SK-N-DZ (cell line): ENCODE measurements around the gene CXCL9.
"Not testable (repeated sequence)": the region's sequence is repeated elsewhere in the genome, so short reads cannot be mapped to it uniquely, and the experiment has no call there.

ENCODE experiments used
- DNase-seq: peaks from one replicate; pipeline ENCODE4 v3.0.0-alpha.2; 2015; ENCODE audit warnings: low spot score

CXCL9 gene

DNA sequence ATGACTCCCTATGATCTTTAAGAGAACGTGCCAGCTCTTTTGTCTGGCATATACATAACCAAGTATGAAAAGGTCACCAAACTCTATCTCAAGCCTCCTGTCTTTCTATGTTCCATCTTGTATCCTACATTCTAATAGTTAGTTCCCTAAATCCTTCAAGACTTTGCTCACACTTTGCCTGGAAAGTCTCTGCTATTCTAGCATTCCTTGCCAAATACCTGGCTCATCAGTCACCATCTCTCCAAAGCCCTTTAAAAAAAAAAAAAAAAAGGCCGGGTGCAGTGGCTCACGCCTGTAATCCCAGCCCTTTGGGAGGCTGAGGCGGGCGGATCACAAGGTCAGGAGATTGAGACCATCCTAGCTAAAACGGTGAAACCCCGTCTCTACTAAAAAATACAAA lies 48.8 kb downstream of the CXCL9 start:
- DNase-seq: not testable (repeated sequence)

DNA sequence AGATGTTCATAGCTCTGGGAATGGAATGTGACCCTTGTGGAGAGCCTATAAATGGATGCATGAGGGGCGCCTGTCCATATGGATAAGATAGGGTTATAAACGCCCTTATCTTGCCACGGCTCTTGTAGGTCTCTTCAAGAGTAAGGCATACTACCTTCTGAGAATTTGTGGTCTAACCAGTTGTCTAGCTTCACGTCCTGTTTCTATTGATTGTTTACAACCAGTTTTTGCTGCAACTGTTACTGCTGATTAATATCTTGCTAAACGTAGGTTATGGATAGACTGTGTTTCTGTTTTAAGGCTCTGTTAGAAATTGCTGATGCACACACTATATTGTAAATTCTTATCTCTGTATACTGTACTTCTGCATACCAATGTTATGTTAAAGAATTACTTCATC lies 52.5 kb downstream of the CXCL9 start:
- DNase-seq: not testable (repeated sequence)

DNA sequence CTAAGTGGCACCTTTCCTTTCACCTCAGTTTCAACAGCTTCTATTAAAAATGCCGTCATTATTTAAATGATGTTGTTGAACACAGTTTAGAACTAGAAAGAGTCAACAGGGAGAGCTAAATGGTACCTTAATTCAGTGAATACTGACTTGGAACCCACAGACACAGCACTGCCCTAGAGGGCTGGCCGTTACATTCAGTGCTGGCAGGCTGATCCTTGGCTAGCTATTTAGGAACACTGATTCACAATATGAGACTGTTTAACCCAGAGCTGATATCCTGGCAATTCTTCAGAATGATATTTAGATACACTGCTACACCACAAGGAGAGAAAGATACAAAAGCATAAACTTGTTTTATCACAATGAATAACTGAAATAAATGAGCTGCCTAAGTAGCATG lies 53.8 kb downstream of the CXCL9 start:
- DNase-seq: no peak
